Activated CD4-positive, CD25-positive, alpha-beta regulatory T cell (primary cell): Measurements from ENCODE around the gene NFYA.
"Not testable (repeated sequence)": the region's sequence is repeated elsewhere in the genome, so short reads cannot be mapped to it uniquely, and the experiment has no call there.

Source experiments
- DNase-seq, 4 experiments: peaks; one replicate each; lab custom pipeline; 2025; lab: John Stamatoyannopoulos, UW

Gene NFYA

DNA sequence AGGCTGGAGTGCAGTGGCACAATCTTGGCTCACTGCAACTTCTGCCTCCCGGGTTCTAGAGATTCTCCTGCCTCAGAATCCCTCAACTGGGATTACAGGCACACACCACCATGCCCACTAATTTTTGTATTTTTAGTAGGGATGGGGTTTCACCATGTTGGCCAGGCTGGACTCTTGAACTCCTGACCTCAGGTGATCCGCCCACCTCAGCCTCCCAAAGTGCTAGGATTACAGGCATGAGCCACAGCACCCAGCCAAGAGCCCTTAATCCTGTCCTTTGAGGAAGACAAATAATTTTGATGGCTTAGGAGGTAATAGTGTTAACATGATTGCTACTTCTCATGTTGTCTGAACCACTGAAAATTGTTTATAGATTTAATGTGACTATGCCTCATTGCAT lies 42.3 kb downstream of the NFYA start:
- not testable (repeated sequence) for DNase-seq

DNA sequence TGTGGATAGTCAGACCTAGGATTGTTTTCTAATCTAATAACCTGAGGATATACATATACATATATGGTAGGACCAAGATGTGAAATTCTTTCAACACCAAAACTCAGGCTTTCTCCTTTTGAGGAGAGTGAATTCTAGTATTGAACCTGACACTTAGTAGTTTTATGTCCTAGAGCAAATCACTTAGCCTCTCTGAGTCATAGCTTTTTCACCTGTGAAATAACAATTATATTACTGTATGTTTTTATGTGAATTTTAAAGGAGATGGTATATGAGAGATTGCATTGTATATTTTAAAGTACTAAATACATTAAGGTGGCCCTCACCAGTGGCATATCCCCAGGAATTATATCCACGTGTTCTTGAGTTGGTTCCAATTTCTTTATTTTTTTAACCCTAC lies 46.7 kb downstream of the NFYA start:
- no peak for DNase-seq

DNA sequence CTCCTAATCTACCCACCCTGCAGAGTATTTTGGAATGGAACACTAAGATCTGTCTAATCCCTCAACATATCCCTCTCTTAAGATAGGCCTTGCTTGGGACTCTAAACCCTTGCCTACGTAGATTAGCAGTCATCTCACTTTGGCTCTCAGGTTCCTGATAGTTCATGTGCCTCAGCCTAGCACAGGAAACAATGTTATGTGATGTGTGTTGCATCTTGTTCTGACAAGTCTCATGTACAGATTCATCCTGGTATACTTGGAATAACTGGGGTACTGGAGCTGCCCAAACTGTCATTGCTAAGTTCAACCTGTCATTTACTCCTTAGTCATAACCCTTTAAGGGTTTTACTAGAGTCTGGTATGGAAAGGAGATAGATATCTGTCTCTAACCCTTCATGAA lies 47.3 kb downstream of the NFYA start:
- DNase-seq: no peak

DNA sequence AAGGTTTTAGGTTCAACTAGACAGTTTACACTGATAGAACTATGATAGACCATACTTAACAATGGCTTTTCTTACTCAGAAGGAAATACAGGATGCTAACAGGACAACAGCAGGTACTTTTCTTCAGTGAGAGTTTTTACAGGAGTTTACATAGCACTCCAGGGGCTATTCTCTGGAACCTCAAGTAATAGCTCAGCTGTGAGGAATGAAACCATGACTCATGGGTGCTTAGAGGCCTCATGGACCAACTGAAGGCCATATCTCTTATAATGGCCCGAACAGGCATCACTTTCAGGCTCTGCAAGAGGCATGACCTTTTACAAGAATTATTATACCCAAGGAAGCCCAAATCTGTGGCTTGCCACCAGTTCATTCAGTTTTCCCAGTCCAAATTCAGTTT lies 49.6 kb downstream of the NFYA start:
- DNase-seq: no peak

DNA sequence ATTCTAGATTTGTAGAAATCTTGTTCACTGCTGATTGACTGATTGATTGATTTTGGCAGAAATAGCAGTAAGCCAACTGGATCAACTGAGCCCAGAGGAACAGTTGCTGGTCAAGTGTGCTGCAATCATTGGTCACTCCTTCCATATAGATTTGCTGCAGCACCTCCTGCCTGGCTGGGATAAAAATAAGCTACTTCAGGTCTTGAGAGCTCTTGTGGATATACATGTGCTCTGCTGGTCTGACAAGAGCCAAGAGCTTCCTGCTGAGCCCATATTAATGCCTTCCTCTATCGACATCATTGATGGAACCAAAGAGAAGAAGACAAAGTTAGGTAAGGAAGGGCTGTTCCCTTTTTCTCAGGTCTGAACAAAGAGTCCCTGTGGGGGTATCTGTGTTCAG lies 50.1 kb downstream of the NFYA start:
- no peak for DNase-seq

DNA sequence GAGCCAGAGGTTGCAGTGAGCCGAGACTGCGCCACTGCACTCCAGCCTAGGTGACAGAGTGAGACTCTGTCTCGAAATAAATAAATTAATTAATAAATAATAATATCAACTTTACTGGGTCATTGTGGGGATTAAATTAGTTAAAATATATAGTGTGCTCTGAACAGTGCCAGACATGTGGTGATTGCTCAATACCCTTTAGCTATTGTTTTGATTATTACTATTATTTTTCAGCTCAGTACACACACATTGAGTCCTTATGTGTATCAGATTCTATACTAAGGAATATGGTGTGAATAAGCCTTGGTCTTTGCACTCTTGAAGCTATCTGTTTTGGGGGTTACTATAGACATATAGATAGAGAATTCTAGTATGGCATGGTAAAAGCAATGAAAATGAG lies 52.5 kb downstream of the NFYA start:
- DNase-seq: no peak

DNA sequence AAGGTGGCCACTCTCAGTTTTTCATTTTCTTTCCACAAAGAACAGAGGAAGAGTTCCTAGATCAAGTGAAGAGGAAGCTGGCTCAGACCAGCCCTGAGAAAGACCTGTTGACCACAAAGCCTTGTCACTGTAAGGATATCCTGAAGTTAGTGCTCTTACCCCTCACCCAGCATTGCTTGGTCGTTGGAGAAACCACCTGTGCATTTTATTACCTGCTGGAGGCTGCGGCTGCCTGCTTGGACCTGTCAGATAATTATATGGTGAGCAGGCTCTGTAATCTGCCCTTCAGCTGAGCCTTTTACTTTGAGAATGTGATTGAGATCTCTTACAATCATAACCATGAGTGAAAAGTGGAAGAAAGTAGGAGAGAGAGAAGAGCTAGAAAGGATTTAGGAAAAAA lies 59.5 kb downstream of the NFYA start:
- no peak for DNase-seq

DNA sequence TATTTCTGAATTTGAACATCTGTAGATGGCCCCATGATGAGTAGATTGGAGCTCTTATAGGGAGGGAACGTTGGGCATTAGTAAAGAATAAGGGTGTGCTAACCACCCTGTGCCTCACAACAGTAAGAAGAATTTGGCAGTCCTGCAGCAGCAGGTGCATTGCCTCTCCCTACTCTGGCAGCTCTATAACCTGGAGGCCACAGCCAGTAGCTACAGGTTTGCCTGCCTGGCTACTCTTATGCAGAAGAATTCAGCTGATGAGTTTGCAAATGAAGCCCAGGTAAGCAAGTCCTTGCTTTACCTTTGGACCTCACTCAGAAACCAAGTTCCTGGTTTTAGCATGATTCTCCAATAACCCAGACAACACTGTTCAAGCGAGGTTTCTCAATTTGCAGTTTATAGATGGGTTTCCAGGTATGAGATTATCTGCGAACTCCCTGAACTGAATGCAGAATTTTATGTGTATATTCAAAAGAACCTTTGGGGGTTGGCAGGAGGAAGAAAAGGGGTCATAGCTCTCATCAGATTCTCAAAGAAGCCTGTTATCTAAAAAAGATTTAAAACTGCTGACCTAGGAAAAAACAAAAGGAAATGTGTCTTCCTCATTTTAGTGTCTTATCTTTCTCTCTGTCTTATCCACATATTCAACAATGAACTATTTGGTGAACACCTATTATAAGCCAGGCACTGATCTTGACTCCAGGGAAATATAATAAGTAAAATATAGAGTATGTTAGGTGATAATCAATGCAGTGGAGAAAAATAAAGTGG lies 62.5 kb downstream of the NFYA start:
- no peak for DNase-seq

DNA sequence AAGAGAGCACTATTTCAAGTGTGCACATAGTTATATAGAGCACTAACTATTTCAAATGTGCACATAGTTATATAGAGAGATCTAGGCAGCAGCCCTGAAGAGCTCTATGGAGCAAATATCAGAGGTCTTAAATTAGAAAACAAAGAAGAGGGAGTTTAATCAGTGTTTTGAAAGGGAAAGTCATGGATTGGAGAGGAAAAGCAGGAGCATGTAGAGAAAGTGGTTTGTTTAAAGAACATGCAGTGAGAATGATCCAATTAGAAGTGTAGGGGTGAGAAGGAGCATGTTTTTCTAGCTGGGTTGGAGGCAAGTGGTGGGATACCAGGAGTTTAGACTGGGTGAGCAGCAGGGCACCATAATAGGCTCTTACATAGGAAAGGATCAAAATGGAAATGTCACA lies 64.1 kb downstream of the NFYA start:
- DNase-seq: no peak

DNA sequence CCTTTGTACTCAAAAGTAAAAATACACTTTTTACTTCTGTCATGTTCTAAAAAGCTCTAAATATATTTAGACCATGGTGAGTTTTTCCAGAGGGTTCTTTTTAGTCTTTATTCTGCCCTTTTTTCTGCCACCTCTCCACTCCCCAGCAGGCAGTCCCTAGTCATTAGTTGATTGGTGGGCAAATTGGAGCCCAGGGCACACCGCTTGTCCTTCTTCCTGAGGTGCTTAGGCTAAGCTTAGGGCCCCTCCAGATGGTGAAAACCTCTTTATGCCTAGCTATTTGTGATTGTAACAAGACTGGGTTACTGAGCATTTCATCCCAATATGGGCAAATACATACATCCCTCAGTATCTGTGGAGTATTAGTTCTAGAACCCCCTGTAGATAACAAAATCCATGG lies 75.1 kb downstream of the NFYA start:
- DNase-seq: no peak
